Measurements from ENCODE around the gene GOT1.

DNA sequence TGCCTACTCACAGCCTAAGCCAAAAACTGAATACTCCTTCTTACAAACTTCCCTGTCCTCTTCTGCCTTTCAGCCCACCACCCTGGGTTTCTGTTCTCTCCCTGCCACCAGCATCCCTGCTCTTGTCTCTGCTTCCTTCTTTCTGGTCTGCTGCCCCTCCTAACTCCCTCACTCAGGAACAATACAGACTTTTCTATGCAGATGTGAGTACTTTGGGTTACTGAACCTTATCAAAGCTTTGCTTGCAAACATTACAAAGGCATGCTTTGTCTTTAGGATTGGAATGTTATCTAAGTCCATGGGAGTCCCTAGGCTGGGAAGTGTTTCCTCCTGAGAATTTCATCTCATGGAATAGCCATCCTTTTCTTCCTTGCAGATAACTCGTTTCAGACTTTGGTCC lies 72.3 kb downstream of the GOT1 start:
- TF ChIP-seq, protein P1, sequence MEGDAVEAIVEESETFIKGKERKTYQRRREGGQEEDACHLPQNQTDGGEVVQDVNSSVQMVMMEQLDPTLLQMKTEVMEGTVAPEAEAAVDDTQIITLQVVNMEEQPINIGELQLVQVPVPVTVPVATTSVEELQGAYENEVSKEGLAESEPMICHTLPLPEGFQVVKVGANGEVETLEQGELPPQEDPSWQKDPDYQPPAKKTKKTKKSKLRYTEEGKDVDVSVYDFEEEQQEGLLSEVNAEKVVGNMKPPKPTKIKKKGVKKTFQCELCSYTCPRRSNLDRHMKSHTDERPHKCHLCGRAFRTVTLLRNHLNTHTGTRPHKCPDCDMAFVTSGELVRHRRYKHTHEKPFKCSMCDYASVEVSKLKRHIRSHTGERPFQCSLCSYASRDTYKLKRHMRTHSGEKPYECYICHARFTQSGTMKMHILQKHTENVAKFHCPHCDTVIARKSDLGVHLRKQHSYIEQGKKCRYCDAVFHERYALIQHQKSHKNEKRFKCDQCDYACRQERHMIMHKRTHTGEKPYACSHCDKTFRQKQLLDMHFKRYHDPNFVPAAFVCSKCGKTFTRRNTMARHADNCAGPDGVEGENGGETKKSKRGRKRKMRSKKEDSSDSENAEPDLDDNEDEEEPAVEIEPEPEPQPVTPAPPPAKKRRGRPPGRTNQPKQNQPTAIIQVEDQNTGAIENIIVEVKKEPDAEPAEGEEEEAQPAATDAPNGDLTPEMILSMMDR (IDR thresholded peaks at IDR 0.05; ENCODE audit: low read depth, low read length, missing input control): no peak
- TF ChIP-seq, protein P2, sequence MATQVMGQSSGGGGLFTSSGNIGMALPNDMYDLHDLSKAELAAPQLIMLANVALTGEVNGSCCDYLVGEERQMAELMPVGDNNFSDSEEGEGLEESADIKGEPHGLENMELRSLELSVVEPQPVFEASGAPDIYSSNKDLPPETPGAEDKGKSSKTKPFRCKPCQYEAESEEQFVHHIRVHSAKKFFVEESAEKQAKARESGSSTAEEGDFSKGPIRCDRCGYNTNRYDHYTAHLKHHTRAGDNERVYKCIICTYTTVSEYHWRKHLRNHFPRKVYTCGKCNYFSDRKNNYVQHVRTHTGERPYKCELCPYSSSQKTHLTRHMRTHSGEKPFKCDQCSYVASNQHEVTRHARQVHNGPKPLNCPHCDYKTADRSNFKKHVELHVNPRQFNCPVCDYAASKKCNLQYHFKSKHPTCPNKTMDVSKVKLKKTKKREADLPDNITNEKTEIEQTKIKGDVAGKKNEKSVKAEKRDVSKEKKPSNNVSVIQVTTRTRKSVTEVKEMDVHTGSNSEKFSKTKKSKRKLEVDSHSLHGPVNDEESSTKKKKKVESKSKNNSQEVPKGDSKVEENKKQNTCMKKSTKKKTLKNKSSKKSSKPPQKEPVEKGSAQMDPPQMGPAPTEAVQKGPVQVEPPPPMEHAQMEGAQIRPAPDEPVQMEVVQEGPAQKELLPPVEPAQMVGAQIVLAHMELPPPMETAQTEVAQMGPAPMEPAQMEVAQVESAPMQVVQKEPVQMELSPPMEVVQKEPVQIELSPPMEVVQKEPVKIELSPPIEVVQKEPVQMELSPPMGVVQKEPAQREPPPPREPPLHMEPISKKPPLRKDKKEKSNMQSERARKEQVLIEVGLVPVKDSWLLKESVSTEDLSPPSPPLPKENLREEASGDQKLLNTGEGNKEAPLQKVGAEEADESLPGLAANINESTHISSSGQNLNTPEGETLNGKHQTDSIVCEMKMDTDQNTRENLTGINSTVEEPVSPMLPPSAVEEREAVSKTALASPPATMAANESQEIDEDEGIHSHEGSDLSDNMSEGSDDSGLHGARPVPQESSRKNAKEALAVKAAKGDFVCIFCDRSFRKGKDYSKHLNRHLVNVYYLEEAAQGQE (IDR thresholded peaks at IDR 0.05): no peak
- TF ChIP-seq FOXA1 (IDR thresholded peaks at IDR 0.05): no peak
- no peak for TF ChIP-seq TAF1 (conservative IDR thresholded peaks at IDR 0.05)

Data from liver (tissue), 3 donors.